Measurements from ENCODE around the gene SPATA16. TPM values are rescaled to one million over a fixed set of nuclear protein-coding genes. Genes with fewer than 3 reads are reported as not detected.
"Not testable (repeated sequence)": the region's sequence is repeated elsewhere in the genome, so short reads cannot be mapped to it uniquely, and the experiment has no call there.

The SPATA16 gene
- total RNA-seq, 3 donors from 2014 or later: not detected

DNA sequence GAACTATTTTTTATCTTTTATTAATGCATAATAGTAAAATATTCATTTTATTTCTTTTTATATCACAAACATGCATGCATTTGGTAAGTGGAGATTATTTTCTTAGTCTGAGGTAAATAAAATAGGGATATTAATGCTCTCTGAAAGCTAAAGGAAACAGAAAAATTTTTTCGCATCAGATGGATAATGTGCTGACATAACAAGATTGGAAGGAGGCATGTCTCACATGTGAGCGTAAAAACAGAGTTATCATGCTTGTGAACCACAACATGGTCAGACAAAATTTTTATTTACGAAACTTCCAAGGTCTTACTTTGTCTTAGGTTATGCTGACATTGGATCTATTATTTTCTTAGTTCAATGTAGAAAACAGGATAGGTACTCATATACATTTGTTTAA, 166.1 kb downstream of the SPATA16 start:
- H3K4me3 Mint-ChIP-seq: no peak overlapping the region
- H3K27me3 Mint-ChIP-seq (ENCODE audit: low read depth): no peaks in the 10 kb centered on the region
- H3K9me3 Mint-ChIP-seq: peaks cover 4% of the 10 kb centered on the region
- DNase-seq: no peak
- ATAC-seq: no peak
- no peaks in the 10 kb centered on the region for H3K4me1 Mint-ChIP-seq (ENCODE audit: low read depth)
- no peaks in the 10 kb centered on the region for H3K36me3 Mint-ChIP-seq (ENCODE audit: insufficient read depth)

DNA sequence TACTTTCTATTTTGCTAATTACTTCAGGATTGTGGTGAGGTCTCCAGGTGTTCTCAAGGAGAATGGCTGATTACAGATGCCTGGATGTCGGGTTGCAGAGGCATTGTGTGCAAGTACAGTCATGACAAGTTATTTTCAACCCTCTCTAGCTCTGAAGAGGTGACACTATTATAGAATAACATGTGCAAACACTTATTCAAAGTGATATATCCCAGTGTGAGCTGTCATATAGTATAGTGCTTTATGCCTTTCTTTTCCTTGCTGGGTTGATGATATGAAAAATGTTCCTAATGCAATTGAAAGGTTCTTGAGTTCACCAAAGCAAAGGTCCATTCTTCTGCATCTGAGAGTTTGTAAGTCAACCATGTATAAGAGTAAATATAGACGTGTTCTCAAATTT, 167.2 kb downstream of the SPATA16 start:
- Mint-ChIP-seq H3K9me3 (peaks cover 4% of the 10 kb centered on the region), H3K4me3 (no peak overlapping the region), H3K4me1 (ENCODE audit: low read depth) (no peaks in the 10 kb centered on the region), H3K27me3 (ENCODE audit: low read depth) (no peaks in the 10 kb centered on the region), H3K36me3 (ENCODE audit: insufficient read depth) (no peaks in the 10 kb centered on the region)
- DNase-seq (no peak), ATAC-seq (no peak)

DNA sequence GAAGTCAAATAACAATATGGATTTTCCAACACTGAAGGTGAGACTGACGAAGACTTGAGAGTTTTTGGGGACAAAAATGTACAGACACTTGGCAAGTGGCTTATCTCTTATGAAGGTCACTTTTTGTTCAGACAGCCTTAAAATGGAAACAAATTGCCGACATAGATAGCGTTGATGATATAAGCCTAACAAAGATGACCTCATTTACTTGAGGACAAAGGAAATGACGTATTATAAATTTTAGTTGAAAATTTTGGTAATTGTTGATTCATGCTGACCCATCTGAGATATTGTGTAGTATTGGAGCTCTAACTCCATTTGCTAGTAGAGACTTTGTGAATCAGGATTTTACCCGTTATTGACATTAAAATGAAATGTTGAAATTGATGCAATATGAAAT, 168.3 kb downstream of the SPATA16 start:
- Mint-ChIP-seq H3K9me3 (peaks cover 4% of the 10 kb centered on the region), H3K4me1 (ENCODE audit: low read depth) (no peaks in the 10 kb centered on the region), H3K4me3 (no peak overlapping the region), H3K36me3 (ENCODE audit: insufficient read depth) (no peaks in the 10 kb centered on the region), H3K27me3 (ENCODE audit: low read depth) (no peaks in the 10 kb centered on the region)
- ATAC-seq: no peak
- DNase-seq: no peak

DNA sequence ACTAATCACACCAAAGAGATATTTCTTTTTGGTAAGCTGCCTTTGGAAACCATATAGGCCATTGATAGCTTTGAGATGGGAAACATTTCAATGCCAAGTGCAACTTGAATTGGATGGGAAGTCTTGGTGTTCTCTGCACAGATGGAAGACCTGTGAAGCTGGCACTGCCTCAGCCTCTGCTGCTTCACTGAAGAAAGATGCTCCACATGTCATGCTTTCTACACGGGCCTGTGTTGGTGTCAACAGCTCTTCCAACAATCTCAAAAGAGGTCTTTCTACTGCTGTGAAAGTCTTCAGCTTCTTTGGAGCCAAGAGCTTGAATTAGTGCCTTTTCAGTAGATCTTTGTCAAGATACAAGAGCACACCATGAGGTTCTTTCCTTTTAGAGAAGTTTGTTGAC, 169.0 kb downstream of the SPATA16 start:
- no peak for DNase-seq
- no peak for ATAC-seq
- H3K36me3 Mint-ChIP-seq (ENCODE audit: insufficient read depth): no peaks in the 10 kb centered on the region

DNA sequence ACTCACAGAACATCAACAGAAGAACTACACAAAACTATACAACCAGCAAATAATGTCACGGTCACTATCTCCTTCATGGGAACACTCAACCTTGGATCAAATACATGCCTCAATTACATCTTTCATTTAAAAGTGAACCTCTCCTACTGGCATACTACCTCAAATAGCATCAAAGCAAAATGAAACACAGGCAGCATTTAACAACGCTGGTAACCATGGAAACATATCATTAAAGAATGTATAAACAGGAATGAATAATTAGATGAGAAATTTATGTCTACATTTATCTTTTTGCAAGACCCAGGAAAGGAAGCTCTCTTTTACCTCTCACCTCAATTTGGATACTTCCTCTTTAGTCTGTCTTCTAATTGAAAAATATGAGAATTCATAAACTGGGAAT, 172.4 kb downstream of the SPATA16 start:
- Mint-ChIP-seq H3K4me3 (no peak overlapping the region), H3K36me3 (ENCODE audit: insufficient read depth) (no peaks in the 10 kb centered on the region), H3K27me3 (ENCODE audit: low read depth) (no peaks in the 10 kb centered on the region), H3K9me3 (no peaks in the 10 kb centered on the region), H3K4me1 (ENCODE audit: low read depth) (no peaks in the 10 kb centered on the region)
- DNase-seq (no peak), ATAC-seq (no peak)

More for the DNA sequence above, 169.0 kb downstream of the SPATA16 start:
- peaks cover 4% of the 10 kb centered on the region for H3K9me3 Mint-ChIP-seq
- no peaks in the 10 kb centered on the region for H3K27me3 Mint-ChIP-seq (ENCODE audit: low read depth)
- no peaks in the 10 kb centered on the region for H3K4me1 Mint-ChIP-seq (ENCODE audit: low read depth)
- H3K4me3 Mint-ChIP-seq: no peak overlapping the region

DNA sequence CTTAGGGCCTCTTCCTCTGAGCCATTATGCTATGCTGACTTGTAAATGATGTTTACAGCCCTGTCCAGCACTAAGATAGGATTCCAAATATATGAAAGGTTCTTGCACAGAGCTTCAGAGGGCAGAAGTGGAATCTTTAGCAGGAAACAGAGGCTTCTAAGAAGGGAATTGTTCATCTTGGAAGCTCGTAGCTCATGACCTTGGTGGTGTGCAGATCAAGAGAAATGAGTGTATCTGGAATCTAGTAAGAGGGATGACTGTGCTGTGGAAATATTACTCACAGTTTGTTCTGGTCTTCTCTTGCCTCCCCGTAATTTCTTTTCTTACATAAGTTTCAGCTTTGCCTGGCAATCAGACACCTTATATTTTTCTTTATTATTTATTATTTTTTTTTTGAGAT, 175.8 kb downstream of the SPATA16 start:
- ATAC-seq (no peak), DNase-seq (no peak)
- H3K4me3 Mint-ChIP-seq: no peak overlapping the region
- H3K36me3 Mint-ChIP-seq (ENCODE audit: insufficient read depth): no peaks in the 10 kb centered on the region
- no peaks in the 10 kb centered on the region for H3K27me3 Mint-ChIP-seq (ENCODE audit: low read depth)
- no peaks in the 10 kb centered on the region for H3K9me3 Mint-ChIP-seq
- H3K4me1 Mint-ChIP-seq (ENCODE audit: low read depth): no peaks in the 10 kb centered on the region

DNA sequence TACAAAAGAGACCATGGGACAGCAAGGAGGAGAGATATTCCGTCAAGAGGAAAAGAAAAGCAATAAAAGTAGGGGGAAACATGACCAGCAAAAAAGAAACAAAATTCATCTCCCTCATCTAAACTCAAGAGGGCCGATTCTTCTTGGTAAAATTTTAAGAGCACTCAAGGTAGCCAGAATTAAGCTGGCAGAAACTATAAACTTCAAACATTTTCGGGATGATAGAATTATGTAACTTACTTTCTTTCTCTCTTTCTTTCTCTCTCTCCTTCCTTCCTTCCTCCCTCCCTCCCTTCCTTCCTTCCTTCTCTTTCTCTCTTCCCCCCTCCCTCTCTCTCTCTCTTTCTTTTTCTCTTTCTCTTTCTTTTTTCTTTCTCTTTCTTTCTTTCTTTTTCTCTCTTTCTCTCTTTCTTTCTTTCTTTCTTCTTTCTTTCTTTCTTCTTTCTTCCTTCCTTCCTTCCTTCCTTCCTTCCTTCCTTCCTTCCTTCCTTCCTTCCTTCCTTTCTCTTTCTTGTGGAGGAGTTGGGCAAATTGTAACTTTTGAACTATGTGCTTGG, 180.3 kb downstream of the SPATA16 start:
- H3K4me1 Mint-ChIP-seq (ENCODE audit: low read depth); H3K9me3 Mint-ChIP-seq; H3K36me3 Mint-ChIP-seq (ENCODE audit: insufficient read depth); H3K27me3 Mint-ChIP-seq (ENCODE audit: low read depth); DNase-seq; ATAC-seq; H3K4me3 Mint-ChIP-seq: not testable (repeated sequence)

DNA sequence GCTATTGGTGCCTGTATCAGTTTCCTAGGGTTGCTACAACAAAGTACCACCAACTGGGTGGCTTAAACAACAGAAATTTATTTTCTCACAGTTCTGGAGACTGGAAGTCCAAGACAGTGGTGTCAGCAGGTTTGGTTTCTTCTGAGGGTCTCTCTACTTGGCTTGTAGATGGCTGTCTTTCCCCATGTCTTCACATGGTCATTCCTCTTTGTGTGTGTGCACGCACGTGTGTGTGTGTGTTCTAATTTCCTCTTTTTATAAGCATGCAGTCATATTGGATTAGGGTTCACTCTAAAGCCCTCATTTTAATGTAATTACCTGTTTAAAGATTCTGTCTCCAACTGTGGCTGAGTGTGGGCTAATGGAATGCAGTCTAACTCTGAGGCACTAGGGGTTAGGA, 182.5 kb downstream of the SPATA16 start:
- no peaks in the 10 kb centered on the region for H3K4me1 Mint-ChIP-seq (ENCODE audit: low read depth)
- DNase-seq: no peak
- H3K4me3 Mint-ChIP-seq: no peak overlapping the region
- ATAC-seq: no peak
- no peaks in the 10 kb centered on the region for H3K36me3 Mint-ChIP-seq (ENCODE audit: insufficient read depth)
- H3K27me3 Mint-ChIP-seq (ENCODE audit: low read depth): no peaks in the 10 kb centered on the region
- H3K9me3 Mint-ChIP-seq: no peaks in the 10 kb centered on the region

DNA sequence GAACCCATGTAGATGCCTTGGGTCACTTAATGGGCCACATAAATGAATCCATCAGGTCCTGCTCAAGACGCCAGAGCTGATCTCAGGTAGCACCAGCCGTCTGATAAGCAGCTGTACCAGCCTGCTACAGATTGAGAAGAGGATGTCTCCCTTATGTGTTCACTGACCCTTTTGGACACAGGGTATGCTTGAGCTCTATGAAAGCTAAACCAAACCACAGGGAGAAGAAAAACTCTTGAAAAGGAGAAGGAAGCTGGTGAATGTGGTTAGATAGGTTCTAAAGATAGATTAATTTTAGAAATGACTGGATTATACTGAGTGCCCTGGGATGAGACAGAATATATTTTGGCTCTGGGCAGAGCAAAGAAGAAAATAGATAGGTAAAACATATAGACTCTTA, 187.5 kb downstream of the SPATA16 start:
- no peak overlapping the region for H3K4me3 Mint-ChIP-seq
- H3K36me3 Mint-ChIP-seq (ENCODE audit: insufficient read depth): no peaks in the 10 kb centered on the region
- ATAC-seq (no peak), DNase-seq (no peak)
- H3K4me1 Mint-ChIP-seq (ENCODE audit: low read depth): no peaks in the 10 kb centered on the region
- no peaks in the 10 kb centered on the region for H3K9me3 Mint-ChIP-seq
- H3K27me3 Mint-ChIP-seq (ENCODE audit: low read depth): no peaks in the 10 kb centered on the region

DNA sequence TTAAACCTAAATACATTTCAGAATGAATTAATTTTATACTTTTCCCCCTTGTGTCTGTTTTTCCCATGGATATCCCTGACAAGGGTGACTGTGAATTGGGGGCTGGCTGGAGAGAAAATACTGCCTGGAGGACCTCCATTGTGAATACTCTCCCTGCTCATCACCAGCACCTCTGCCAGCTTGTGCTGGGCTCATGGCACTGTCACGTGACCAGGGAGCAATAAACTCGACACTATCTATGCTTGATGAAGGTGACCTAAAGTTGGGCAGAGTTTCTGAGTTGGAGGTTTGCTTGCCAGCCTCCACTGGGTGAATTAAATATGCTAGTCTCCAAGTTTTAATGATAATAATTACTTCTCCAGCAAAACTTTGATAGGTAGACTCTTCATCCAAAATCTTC, 189.5 kb downstream of the SPATA16 start:
- H3K9me3 Mint-ChIP-seq: no peaks in the 10 kb centered on the region
- DNase-seq (no peak), ATAC-seq (no peak)
- H3K27me3 Mint-ChIP-seq (ENCODE audit: low read depth): no peaks in the 10 kb centered on the region
- no peaks in the 10 kb centered on the region for H3K4me1 Mint-ChIP-seq (ENCODE audit: low read depth)
- H3K36me3 Mint-ChIP-seq (ENCODE audit: insufficient read depth): no peaks in the 10 kb centered on the region
- H3K4me3 Mint-ChIP-seq: no peak overlapping the region

DNA sequence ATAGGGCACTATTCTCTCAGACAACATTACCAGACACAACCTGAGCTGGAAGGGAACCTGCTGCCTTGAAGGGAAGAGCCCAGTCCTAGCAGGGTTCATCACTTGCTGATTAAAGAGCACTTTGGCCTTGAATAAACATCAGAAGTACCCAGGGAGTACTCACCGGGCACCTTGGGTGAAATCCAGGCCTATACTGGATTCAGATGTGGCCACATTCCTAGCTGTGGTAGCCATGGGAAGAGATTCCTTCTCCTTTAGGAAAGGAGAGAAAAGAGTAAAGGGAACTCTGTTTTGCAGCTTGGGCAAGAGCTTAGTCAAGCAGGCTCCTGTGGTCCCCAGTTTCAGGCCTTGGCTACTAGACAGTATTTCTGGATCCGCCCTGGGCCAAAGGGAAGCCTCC, 195.0 kb downstream of the SPATA16 start:
- Mint-ChIP-seq H3K27me3 (ENCODE audit: low read depth) (no peaks in the 10 kb centered on the region), H3K4me3 (no peak overlapping the region), H3K36me3 (ENCODE audit: insufficient read depth) (no peaks in the 10 kb centered on the region), H3K9me3 (no peaks in the 10 kb centered on the region), H3K4me1 (ENCODE audit: low read depth) (no peaks in the 10 kb centered on the region)
- ATAC-seq (no peak), DNase-seq (no peak)

DNA sequence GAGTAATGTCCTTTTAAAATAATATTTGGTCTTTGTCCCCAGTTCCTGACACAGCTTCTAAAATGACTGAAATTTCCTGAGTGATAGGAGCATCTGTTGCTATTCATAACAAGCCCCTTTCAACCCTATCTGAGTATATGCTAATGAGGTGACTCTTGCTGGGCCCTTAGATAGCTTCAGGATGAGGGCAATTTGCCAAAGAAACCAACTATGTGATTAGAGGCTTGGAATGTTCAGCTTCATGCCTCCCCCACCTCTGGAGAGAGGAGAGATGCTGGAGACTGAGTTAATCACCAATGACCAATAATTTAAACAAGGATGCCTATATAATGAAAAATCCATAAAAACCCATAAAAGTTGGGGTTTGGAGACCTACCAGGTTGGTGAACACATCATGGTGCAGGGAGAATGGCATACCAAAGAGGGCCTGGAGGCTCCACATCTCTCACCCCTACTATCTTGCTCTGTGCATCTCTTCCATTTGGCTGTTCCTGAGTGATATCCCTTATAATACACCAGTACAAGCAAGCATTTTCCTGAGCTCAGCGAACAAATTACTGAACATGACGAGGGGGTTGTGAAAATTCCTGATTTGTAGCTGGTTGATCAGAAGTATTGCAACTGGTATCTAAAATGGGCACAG, 201.3 kb downstream of the SPATA16 start:
- DNase-seq (no peak), ATAC-seq (no peak)
- no peaks in the 10 kb centered on the region for H3K36me3 Mint-ChIP-seq (ENCODE audit: insufficient read depth)
- H3K4me1 Mint-ChIP-seq (ENCODE audit: low read depth): no peaks in the 10 kb centered on the region
- H3K9me3 Mint-ChIP-seq: no peaks in the 10 kb centered on the region
- H3K4me3 Mint-ChIP-seq: no peak overlapping the region
- H3K27me3 Mint-ChIP-seq (ENCODE audit: low read depth): peaks cover 8% of the 10 kb centered on the region

DNA sequence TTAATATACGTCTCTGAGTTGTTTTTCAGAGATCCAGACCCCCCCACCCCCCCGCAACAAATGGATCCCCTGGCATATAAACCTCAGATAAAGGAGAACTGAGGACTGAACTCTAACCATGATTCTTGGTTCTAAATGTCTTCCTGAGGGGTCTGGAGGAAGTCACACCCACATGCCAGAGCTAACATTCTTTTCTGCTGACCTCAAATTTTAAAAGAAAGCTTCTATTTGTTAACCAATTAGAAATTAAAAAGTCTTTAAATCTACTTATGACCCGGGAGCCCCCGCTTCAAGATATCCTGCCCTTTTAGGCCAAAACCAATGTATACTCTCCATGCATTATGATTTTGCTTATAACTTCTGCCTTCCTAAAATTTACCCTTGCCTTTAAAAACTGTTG, 202.2 kb downstream of the SPATA16 start:
- Mint-ChIP-seq H3K27me3 (ENCODE audit: low read depth) (peaks cover 8% of the 10 kb centered on the region), H3K4me1 (ENCODE audit: low read depth) (no peaks in the 10 kb centered on the region), H3K4me3 (no peak overlapping the region), H3K36me3 (ENCODE audit: insufficient read depth) (no peaks in the 10 kb centered on the region), H3K9me3 (no peaks in the 10 kb centered on the region)
- no peak for ATAC-seq
- no peak for DNase-seq

DNA sequence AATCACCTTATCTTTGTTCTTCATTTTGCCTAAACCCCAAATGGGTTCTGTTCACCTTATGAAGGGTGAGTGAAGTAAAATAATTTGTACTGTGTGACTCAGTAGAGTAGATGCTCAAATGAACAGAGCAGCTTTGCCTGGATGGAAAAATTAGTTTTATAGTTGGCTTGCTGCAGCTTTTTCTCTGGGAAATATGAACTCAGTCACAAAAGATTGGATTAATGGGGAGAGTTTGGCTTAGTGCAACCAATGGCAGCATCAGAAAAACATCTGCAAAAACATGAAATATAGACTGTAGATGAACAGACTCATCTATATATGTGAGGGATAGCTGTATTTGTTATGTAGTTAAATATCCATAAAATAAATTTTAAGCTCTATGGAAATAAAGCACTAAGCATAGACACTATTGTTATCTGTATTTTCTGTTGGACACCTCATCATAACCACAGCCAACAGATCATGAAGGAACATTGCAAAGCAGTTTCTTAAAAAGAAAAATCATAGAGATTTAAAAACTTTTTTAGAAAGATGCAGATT, 209.2 kb downstream of the SPATA16 start:
- Mint-ChIP-seq H3K9me3 (no peaks in the 10 kb centered on the region), H3K36me3 (ENCODE audit: insufficient read depth) (no peaks in the 10 kb centered on the region), H3K27me3 (ENCODE audit: low read depth) (peaks cover 1% of the 10 kb centered on the region), H3K4me3 (no peak overlapping the region), H3K4me1 (ENCODE audit: low read depth) (no peaks in the 10 kb centered on the region)
- ATAC-seq (no peak), DNase-seq (no peak)

DNA sequence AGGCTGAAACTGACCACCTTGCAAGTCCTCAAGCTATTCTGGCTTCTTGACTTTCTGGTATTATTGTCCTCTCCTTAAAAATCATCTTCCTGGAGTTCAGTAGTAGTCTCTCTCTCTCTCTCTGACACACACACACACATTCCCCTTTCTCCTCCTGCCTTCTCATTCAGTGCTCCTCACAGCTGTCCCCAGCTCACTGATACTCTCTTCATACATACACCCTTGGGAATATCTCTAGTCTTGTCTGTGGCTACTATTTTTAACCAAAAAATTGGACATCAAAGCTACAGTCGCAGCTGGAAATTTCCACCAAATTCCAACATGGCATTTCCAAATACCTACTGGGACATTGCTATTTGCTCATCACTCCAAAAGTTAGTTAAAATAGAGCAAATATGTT, 211.6 kb downstream of the SPATA16 start:
- no peak for DNase-seq
- no peaks in the 10 kb centered on the region for H3K4me1 Mint-ChIP-seq (ENCODE audit: low read depth)
- peaks cover 1% of the 10 kb centered on the region for H3K27me3 Mint-ChIP-seq (ENCODE audit: low read depth)
- no peak for ATAC-seq
- H3K4me3 Mint-ChIP-seq: no peak overlapping the region
- no peaks in the 10 kb centered on the region for H3K9me3 Mint-ChIP-seq
- H3K36me3 Mint-ChIP-seq (ENCODE audit: insufficient read depth): no peaks in the 10 kb centered on the region
